HG03520 (cell line): ENCODE measurements around the gene KLHL18.

Experiments
- ATAC-seq: cut with Tn5 transposase; IDR thresholded peaks from one replicate; pipeline ENCODE4 v1.9.1; 2021; ENCODE audit warnings: mild to moderate bottlenecking, moderate library complexity; ENCODE audit not compliant: unreplicated experiment

KLHL18 gene

GRCh38 chr3:47392933-47393332 is 110.2 kb downstream of the KLHL18 start:
- no peak for ATAC-seq

DNA sequence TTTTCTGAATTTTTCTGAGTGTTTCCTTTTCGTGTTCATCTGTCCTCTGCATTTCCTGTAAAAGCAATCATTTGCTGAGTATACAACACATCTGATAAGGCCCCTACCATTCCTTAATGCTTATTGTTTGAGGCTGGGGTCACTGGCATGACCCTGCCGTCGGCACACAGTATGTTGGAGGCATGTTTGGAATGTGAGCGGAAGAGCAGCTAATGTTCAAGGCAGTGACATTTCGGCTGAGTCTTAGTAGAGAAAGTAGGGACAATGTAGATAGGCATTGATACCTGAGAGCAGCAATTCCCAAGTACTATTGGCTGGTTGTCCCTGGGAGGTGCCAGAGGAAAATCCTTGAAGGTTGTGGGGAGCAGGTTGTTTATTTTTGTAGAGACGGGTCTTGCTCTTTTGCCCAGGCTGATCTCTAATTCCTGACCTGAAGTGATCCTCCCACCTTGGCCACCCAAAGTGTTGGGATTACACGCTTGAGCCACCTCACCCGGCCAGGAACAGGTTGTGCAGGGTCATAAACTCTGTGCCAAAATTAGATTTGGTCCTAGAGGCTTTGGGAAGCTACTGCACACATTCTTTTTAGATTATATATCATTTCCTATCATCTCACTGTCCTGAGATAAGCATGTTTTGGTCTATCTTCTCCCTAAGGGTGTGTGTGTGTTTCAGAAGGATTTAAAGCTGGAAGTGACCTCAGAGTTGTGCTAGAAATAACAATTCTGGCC is 111.6 kb downstream of the KLHL18 start:
- ATAC-seq, result no peak

GRCh38 chr3:47394881-47395280 is 112.1 kb downstream of the KLHL18 start:
- ATAC-seq, result no peak
